GM19468 (cell line): Measurements from ENCODE around the gene ANKRD23.
"Not testable (repeated sequence)": the region's sequence is repeated elsewhere in the genome, so short reads cannot be mapped to it uniquely, and the experiment has no call there.

Experiments used
- ATAC-seq: cut with Tn5 transposase; IDR thresholded peaks from one replicate; pipeline ENCODE4 v1.9.1; 2021; ENCODE audit warnings: mild to moderate bottlenecking, moderate library complexity, moderate number of reproducible peaks; ENCODE audit not compliant: unreplicated experiment; ENCODE audit errors: extremely low read depth

The ANKRD23 gene

DNA sequence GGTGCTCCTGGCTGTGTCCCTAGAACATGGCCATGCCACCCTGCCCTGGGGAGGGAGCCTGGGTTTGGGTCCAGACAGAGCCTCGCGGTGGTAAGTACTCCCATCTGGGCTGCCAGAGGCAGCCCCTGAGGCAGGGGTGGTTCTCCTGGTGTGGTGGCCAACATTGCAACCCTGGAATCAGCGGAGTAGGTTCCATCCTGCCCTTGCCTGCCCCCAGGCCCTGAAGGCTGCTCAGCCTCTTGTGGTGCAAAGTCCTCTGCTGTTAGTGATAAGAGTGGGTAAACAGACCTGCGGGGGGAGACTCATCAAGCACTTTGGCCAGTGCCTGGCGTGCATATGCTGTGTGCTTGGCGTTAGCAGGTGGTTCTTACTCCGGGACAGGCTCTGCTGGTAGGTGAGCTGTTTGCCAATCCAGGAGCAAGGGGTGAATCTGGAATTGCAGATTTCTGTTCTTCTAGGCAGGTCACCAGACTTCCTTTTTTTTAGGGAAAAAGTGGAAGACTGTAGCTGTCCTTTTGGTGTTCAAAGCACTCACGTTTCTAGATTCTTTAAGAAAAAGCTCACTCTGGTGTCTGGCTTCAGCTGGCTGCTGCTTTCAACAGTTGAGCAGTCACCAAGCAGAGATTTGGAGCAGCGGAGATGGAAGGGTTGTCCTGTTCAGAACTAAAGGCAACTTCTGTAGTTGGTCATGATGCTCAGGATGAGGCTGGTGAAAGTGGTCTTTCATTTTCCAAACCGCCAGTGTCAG, 24.5 kb downstream of the ANKRD23 start:
- ATAC-seq, result no peak

DNA sequence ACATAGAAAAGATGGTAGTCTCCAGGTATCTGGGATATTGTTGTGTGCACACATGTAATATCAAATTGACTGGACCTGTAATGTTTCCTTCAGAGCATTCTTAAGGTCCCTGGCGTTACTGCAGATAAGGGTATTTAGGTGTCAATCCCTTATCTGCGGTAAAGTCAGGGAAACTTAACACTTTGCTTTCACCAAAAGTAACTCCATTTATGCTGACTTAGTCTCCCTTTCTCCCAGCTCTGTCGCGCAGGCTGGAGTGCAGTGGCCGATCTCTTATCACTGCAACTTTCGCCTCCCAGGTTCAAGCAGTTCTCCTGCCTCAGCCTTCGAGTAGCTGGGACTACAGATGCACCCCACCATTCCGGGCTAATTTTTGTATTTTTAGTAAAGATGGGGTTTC, 25.9 kb downstream of the ANKRD23 start:
- ATAC-seq, result no peak

GRCh38 chr2:96816836-96817702, 26.8 kb downstream of the ANKRD23 start:
- ATAC-seq, result peak; percentile 0

- ATAC-seq, result peak; percentile 65
Measured at GRCh38 chr2:96816127-96816835, 27.5 kb downstream of the ANKRD23 start, which contains the start of gene CNNM3. TSS of gene CNNM3 (plus strand) at chr2:96816268. CDS start at chr2:96816278, 10 bp downstream.

DNA sequence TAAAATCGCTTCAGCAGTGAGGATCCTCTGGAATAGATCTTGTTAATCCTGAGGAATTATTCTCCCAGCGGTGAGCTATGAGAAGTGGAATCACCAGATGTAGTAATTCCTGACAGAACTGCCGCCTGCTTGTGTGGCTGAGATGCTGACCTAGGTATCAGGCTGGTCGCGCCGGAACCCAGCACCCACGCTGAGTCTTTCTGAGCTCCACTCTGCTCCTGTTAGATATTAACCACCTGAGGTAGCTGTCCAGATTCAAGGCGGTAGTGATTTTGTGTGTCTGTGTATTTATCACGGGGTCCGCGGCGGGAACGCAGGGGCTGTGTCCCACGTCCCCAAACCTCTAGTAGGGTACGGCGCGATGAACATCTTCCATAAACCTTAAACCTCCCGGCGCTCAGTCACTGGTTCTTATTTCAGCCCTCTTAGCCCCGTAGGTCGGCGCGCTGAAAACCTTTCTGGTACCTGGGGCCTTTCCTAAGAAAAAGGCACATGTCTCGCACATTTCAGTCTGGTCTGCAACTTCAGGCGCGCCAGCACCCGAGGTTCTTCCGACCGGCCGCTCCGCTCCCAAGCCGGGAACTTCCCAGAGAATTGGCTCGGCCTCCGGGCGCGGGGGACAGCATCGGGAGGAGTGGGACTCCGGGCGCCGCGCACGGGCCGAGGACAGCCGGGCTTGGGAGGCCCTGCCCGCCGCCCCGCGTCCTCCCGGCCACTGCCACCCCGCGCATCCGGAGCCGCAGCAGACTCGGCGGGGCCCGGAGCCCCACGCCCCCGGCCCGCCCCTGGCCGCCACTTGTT, 28.3 kb downstream of the ANKRD23 start:
- no peak for ATAC-seq

- ATAC-seq, result no peak
Measured at GRCh38 chr2:96813656-96814055, 30.2 kb downstream of the ANKRD23 start.

GRCh38 chr2:96811917-96812316, 31.9 kb downstream of the ANKRD23 start:
- no peak for ATAC-seq

DNA sequence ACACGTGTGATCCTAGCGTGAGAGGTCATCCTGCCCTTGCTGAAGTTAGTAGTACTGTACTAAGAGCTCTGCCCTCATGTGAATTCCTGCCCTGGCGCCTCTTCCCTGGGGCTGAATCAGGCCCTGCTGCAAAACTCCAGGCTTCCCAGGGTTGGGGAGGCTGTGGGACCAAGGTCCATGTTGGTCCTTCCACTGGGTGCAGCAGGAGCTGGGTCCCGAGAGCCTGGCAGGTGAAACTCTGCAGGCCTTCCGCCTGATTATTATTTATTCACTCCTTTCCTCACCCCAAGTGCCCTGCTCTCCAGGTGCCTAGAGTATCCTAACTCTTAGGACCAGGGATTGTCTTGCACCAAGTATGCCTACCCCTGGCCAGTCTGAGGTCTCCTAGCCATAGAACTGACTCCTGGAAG, 33.0 kb downstream of the ANKRD23 start:
- no peak for ATAC-seq

GRCh38 chr2:96809951-96810782, 33.7 kb downstream of the ANKRD23 start:
- no peak for ATAC-seq

- no peak for ATAC-seq
Measured at GRCh38 chr2:96809216-96809882, 34.5 kb downstream of the ANKRD23 start.

DNA sequence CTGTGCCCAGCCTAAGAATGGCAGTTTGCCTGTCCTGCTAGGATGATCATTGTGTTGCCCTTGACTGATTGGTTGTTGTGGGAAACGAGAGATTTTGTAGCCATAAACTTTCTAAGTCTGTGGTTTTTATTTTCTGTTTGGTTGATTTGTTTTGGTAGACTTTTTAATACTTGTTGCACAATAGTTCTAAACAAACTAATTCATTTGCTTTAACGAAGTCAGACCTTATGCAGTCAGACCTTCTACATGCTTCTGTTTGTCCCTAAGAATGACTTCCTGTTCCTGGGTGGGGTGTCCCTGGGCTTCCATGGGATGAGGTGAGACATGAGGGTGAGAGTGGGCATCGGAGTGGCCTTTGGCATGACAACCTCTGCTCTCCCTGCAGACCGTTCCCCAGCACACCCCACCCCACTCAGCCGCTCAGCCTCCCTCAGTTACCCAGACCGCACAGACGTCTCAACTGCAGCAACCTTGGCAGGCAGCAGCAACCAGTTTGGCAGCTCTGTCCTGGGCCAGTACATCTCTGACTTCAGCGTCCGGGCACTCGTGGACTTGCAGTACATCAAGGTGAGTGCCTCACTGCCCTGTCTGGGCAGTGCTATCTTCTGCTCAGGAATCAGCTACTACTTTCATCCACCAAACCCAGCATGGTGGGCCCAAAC, 35.5 kb downstream of the ANKRD23 start:
- no peak for ATAC-seq

GRCh38 chr2:96807127-96807471, 36.7 kb downstream of the ANKRD23 start:
- no peak for ATAC-seq

DNA sequence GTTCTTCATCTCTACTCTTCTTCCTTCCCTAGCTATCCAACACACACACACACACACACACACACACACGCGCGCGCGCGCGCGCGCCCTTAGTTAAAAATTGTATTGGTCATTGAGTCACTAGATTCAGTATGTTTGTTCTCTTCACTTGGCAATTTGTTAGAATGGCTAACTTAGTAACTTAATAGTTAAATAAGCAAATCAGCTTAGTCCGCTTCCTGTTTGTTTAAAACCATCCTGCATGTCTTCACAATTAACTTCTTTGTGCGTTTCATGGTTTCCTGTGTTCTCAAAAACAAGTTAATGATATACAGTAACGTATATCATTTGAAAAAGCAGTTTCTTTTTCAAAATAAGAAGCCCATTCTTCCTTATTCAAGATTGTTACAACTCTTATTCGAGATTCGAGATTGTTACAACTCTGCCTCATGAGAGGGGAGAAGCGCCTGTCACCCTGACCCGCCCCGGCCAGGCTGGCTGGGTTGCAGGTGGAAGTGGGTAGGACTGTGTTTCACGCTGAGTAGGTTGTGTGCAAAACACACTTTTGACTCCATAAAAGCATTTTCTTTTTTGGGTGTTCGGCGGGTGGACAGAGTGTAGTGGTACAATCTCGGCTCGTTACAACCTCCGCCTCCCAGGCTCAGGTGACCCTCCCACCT, 37.2 kb downstream of the ANKRD23 start:
- peak; percentile 38 for ATAC-seq

DNA sequence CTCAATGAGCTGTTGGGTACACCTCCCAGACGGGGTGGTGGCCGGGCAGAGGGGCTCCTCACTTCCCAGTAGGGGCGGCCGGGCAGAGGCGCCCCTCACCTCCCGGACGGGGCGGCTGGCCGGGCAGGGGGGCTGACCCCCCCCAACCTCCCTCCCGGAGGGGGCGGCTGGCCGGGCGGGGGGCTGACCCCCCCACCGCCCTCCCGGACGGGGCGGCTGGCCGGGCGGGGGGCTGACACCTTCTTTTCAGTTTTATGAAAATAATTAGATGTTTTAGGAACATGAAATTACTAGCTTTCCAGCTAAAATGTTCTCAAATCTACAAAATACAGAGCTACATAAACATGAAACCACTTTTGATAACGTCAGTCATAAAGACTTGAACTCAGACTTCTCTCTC, 37.9 kb downstream of the ANKRD23 start:
- not testable (repeated sequence) for ATAC-seq

- no peak for ATAC-seq
Measured at GRCh38 chr2:96804986-96805385, 38.8 kb downstream of the ANKRD23 start.

DNA sequence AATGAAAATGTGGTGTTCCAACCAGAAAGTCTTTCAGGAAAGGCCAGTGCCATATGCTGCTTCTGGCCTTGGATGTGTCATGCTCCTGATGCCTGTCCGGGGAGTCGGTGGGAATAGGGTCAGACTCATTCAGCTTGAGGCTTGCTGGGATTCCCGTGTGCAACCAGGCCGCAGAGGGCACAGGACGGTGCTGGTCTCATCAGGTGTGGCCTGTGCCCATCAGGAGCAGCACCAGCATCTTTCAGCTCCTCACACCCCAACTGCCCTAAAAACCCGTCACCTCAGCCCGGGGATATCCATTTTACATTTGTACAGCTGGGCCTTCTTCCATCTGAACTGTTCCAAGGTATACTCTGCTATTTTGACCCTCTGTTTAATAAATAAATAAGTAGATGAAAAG, 41.1 kb downstream of the ANKRD23 start:
- no peak for ATAC-seq

DNA sequence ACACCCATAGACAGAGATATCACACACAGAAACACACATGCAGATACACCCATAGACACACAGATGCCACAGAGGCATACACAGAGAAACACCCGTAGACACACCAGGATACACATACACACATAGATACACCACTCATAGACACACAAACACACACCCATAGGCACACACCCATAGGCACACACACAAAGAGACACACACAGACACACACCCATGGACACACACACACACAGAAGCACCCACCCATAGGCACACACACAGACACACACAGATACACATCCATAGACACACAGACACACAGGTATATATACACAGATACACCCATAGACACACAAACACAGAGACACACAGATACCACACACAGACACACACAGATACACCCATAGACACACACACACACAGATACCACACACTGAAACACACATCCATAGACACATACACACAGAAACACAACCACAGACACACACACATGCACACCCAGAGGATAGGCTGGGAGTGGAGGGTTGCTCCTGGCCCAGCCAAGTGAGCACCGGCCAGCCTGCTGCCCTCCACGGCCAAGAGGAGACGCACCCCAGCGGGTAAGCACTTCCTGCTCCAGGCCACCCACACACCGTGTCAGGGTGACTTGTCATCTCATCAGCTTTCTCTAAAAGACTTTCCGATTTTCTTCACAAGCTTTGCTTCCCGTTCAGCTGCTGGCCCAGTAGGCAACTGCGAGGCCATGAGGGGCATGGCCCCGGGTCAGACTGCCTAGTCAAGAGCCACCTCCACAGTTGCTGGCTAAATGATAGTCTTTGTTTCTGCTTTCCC, 41.8 kb downstream of the ANKRD23 start:
- no peak for ATAC-seq
